Vagina (tissue), 2 donors: ENCODE data around the gene PLEKHG4B.
"Not testable (repeated sequence)": the region's sequence is repeated elsewhere in the genome, so short reads cannot be mapped to it uniquely, and the experiment has no call there.

Experiments used
- POLR2AphosphoS5 ChIP-seq, 2 donors: sonication (generic); formaldehyde crosslinking; IDR thresholded peaks; one replicate each; pipeline ENCODE4 v1.9.0; 2017; ENCODE audit warnings: antibody characterized with exemption in 2 of 2, mild to moderate bottlenecking in 2 of 2, low read depth in 1 of 2; ENCODE audit not compliant: insufficient read depth in 1 of 2
- TF ChIP-seq, protein P1 (sequence below), 3 experiments: fragments of 450-650 bp in 2 of 3; fragments of 200-600 bp in 1 of 3; sonication (generic) in 1 of 3; IDR thresholded peaks; one replicate each; pipeline ENCODE4 v1.5.1; 2017 to 2019; ENCODE audit warnings: antibody characterized with exemption in 3 of 3, mild to moderate bottlenecking in 2 of 3, moderate library complexity in 2 of 3

- TF ChIP-seq, protein P1, sequence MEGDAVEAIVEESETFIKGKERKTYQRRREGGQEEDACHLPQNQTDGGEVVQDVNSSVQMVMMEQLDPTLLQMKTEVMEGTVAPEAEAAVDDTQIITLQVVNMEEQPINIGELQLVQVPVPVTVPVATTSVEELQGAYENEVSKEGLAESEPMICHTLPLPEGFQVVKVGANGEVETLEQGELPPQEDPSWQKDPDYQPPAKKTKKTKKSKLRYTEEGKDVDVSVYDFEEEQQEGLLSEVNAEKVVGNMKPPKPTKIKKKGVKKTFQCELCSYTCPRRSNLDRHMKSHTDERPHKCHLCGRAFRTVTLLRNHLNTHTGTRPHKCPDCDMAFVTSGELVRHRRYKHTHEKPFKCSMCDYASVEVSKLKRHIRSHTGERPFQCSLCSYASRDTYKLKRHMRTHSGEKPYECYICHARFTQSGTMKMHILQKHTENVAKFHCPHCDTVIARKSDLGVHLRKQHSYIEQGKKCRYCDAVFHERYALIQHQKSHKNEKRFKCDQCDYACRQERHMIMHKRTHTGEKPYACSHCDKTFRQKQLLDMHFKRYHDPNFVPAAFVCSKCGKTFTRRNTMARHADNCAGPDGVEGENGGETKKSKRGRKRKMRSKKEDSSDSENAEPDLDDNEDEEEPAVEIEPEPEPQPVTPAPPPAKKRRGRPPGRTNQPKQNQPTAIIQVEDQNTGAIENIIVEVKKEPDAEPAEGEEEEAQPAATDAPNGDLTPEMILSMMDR (IDR thresholded peaks at IDR 0.05), result not testable (repeated sequence)
- not testable (repeated sequence) for TF ChIP-seq POLR2AphosphoS5 (IDR thresholded peaks at IDR 0.05; ENCODE audit: insufficient read depth in 1 of 2, low read depth in 1 of 2)
Observed at GRCh38 chr5:235527-235926, 143.6 kb downstream of the PLEKHG4B start.
